Loucy (cell line): ENCODE results near the gene CYTH1.

Experiments used
- CTCF ChIP-seq: fragments of 200-600 bp; sonication (generic); conservative IDR thresholded peaks from 2 replicates; pipeline ENCODE4 v1.5.1; 2014; ENCODE audit warnings: mild to moderate bottlenecking, antibody characterized with exemption, low read length
- EZH2phosphoT487 ChIP-seq: fragments of 200-600 bp; IDR thresholded peaks from 2 replicates; pipeline ENCODE4 v1.6.1; 2018; ENCODE audit warnings: antibody characterized with exemption, mild to moderate bottlenecking, moderate library complexity, borderline replicate concordance

- TF ChIP-seq CTCF: no peak
- no peak for TF ChIP-seq EZH2phosphoT487
Measured at GRCh38 chr17:78738698-78739097, 43.4 kb downstream of the CYTH1 start.
